Endothelial cell (in vitro differentiated cells): Measurements from ENCODE around the gene SNTA1. TPM values are rescaled to one million over a fixed set of nuclear protein-coding genes. Genes with fewer than 3 reads are reported as not detected.
"Not testable (repeated sequence)": the region's sequence is repeated elsewhere in the genome, so short reads cannot be mapped to it uniquely, and the experiment has no call there.

Experiments used
- DNase-seq: peaks from one replicate; pipeline ENCODE4 v3.0.0; 2021; ENCODE audit warnings: low spot score
- H3K27ac Mint-ChIP-seq: one replicate; pipeline ENCODE4 v1.8.0; 2021; ENCODE audit warnings: mixed read lengths, inconsistent platforms; ENCODE audit not compliant: unreplicated experiment
- H3K27me3 Mint-ChIP-seq: one replicate; pipeline ENCODE4 v1.8.0; 2021; ENCODE audit warnings: mild to moderate bottlenecking, moderate library complexity, mixed read lengths, inconsistent platforms; ENCODE audit not compliant: unreplicated experiment
- H3K36me3 Mint-ChIP-seq: one replicate; pipeline ENCODE4 v1.8.0; 2021; ENCODE audit warnings: mild to moderate bottlenecking, low read depth, mixed read lengths, inconsistent platforms; ENCODE audit not compliant: unreplicated experiment
- H3K4me1 Mint-ChIP-seq: one replicate; pipeline ENCODE4 v1.8.0; 2021; ENCODE audit warnings: mild to moderate bottlenecking, mixed read lengths, inconsistent platforms; ENCODE audit not compliant: unreplicated experiment
- H3K4me3 Mint-ChIP-seq: one replicate; pipeline ENCODE4 v1.8.0; 2021; ENCODE audit warnings: mild to moderate bottlenecking, mixed read lengths, inconsistent platforms; ENCODE audit not compliant: unreplicated experiment
- H3K9me3 Mint-ChIP-seq: one replicate; pipeline ENCODE4 v1.8.0; 2021; ENCODE audit warnings: mixed read lengths, inconsistent platforms; ENCODE audit not compliant: unreplicated experiment
- total RNA-seq: library from RNA; stranded (reverse); fragmentation: NEBNext Ultra II Directional; extraction: Animal tissue kit (Norgen Biotek cat#: 25700); gene quantifications from one replicate; pipeline ENCODE4 v1.2.1, GENCODE V29; 2021; ENCODE audit not compliant: unreplicated experiment
- TF ChIP-seq, protein P1 (sequence below): fragments of 200-600 bp; sonication (generic); IDR thresholded peaks from one replicate; pipeline ENCODE4 v1.5.0; 2021; ENCODE audit warnings: antibody characterized with exemption; ENCODE audit not compliant: unreplicated experiment

The SNTA1 gene
- total RNA-seq, 1 donor from 2014 or later: 1.6 TPM

GRCh38 chr20:33488201-33488600 is 44.6 kb upstream of the SNTA1 start:
- Mint-ChIP-seq H3K36me3 (no peaks in the 10 kb centered on the region), H3K4me3 (no peak overlapping the region), H3K9me3 (no peaks in the 10 kb centered on the region), H3K4me1 (no peaks in the 10 kb centered on the region), H3K27me3 (no peaks in the 10 kb centered on the region), H3K27ac (no peak overlapping the region)
- TF ChIP-seq, protein P1, sequence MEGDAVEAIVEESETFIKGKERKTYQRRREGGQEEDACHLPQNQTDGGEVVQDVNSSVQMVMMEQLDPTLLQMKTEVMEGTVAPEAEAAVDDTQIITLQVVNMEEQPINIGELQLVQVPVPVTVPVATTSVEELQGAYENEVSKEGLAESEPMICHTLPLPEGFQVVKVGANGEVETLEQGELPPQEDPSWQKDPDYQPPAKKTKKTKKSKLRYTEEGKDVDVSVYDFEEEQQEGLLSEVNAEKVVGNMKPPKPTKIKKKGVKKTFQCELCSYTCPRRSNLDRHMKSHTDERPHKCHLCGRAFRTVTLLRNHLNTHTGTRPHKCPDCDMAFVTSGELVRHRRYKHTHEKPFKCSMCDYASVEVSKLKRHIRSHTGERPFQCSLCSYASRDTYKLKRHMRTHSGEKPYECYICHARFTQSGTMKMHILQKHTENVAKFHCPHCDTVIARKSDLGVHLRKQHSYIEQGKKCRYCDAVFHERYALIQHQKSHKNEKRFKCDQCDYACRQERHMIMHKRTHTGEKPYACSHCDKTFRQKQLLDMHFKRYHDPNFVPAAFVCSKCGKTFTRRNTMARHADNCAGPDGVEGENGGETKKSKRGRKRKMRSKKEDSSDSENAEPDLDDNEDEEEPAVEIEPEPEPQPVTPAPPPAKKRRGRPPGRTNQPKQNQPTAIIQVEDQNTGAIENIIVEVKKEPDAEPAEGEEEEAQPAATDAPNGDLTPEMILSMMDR: no peak
- DNase-seq: no peak

DNA sequence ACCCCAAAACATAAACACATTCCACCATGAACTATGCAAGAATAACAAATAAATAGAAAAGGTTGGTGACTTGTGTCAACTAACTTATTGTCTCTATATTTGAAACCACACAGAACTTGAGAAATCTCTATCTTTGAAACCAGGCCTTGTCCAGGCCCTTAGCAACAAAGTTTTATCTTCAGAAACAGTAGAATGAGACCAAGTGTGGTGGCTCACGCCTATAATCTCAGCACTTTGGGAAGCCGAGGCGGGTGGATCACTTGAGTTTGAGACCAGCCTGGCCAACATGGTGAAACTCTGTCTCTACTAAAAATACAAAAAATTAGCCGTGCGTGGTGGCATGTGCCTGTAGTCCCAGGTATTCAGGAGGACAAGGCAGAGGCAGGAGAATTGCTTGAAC is 39.6 kb upstream of the SNTA1 start:
- H3K4me3 Mint-ChIP-seq, H3K27ac Mint-ChIP-seq, H3K9me3 Mint-ChIP-seq, H3K4me1 Mint-ChIP-seq, H3K27me3 Mint-ChIP-seq, H3K36me3 Mint-ChIP-seq, DNase-seq: not testable (repeated sequence)

GRCh38 chr20:33482581-33482980 is 39.0 kb upstream of the SNTA1 start:
- TF ChIP-seq, protein P1: no peak
- no peak for DNase-seq
- no peaks in the 10 kb centered on the region for H3K36me3 Mint-ChIP-seq
- no peaks in the 10 kb centered on the region for H3K4me1 Mint-ChIP-seq
- H3K27me3 Mint-ChIP-seq: peaks cover 5% of the 10 kb centered on the region
- H3K27ac Mint-ChIP-seq: no peak overlapping the region
- H3K4me3 Mint-ChIP-seq: no peak overlapping the region
- H3K9me3 Mint-ChIP-seq: no peaks in the 10 kb centered on the region

GRCh38 chr20:33481431-33481941 is 37.9 kb upstream of the SNTA1 start:
- Mint-ChIP-seq H3K27me3 (peaks cover 5% of the 10 kb centered on the region), H3K27ac (no peak overlapping the region), H3K4me1 (no peaks in the 10 kb centered on the region), H3K36me3 (no peaks in the 10 kb centered on the region), H3K9me3 (no peaks in the 10 kb centered on the region), H3K4me3 (no peak overlapping the region)
- TF ChIP-seq, protein P1: no peak
- DNase-seq: no peak

- no peaks in the 10 kb centered on the region for H3K9me3 Mint-ChIP-seq
- TF ChIP-seq, protein P1: no peak
- no peaks in the 10 kb centered on the region for H3K36me3 Mint-ChIP-seq
- no peak overlapping the region for H3K27ac Mint-ChIP-seq
- no peak for DNase-seq
- no peaks in the 10 kb centered on the region for H3K4me1 Mint-ChIP-seq
- H3K27me3 Mint-ChIP-seq: peaks cover 8% of the 10 kb centered on the region
- H3K4me3 Mint-ChIP-seq: no peak overlapping the region
Measured at GRCh38 chr20:33480048-33480447, 36.5 kb upstream of the SNTA1 start.
